HCT116 (cell line): Measurements from ENCODE around the gene USP15.

Experiments
- CEBPB ChIP-seq: IDR thresholded peaks from 2 replicates; pipeline ENCODE4 v1.6.1; 2012; ENCODE audit warnings: low read depth
- CTCF ChIP-seq, 3 experiments: fragments of 200-600 bp in 1 of 3; sonication (generic) in 1 of 3; IDR thresholded peaks in 2 of 3; conservative IDR thresholded peaks in 1 of 3; 2 replicates each; pipeline ENCODE4 v1.5.1; 2012 to 2017; ENCODE audit warnings: low read depth in 2 of 3, low read length in 2 of 3, antibody characterized with exemption in 1 of 3, borderline replicate concordance in 1 of 3, control low read depth in 1 of 3, mild to moderate bottlenecking in 1 of 3, mixed read lengths in 1 of 3, mixed run types in 1 of 3, moderate library complexity in 1 of 3; ENCODE audit not compliant: insufficient read depth in 1 of 3
- EZH2 ChIP-seq: fragments of 200-600 bp; sonication (generic); IDR thresholded peaks from 2 replicates; pipeline ENCODE4 v1.6.1; 2017; ENCODE audit warnings: antibody characterized with exemption, mixed run types
- EZH2phosphoT487 ChIP-seq: fragments of 200-600 bp; IDR thresholded peaks from 2 replicates; pipeline ENCODE4 v1.6.1; 2018; ENCODE audit warnings: antibody characterized with exemption, borderline replicate concordance
- MAX ChIP-seq: IDR thresholded peaks from 2 replicates; pipeline ENCODE4 v1.6.1; 2012
- POLR2A ChIP-seq: IDR thresholded peaks from 2 replicates; pipeline ENCODE4 v1.7.0; 2011; ENCODE audit warnings: borderline replicate concordance; ENCODE audit not compliant: insufficient read depth, insufficient read length; ENCODE audit errors: extremely low read depth
- SRF ChIP-seq: IDR thresholded peaks from 2 replicates; pipeline ENCODE4 v1.6.1; 2012; ENCODE audit warnings: low read depth
- YY1 ChIP-seq: IDR thresholded peaks from 2 replicates; pipeline ENCODE4 v1.6.1; 2011; ENCODE audit warnings: low read length, low read depth, moderate library complexity, mild to moderate bottlenecking; ENCODE audit not compliant: insufficient replicate concordance; ENCODE audit errors: extremely low read depth
- ZBTB33 ChIP-seq: IDR thresholded peaks from 2 replicates; pipeline ENCODE4 v1.6.1; 2011; ENCODE audit warnings: mild to moderate bottlenecking, low read length, moderate library complexity; ENCODE audit not compliant: insufficient replicate concordance; ENCODE audit errors: extremely low read depth
- ZNF274 ChIP-seq: fragments of 200-500 bp; sonication (Bioruptor generic); IDR thresholded peaks from 2 replicates; pipeline ENCODE4 v1.6.1; 2014; ENCODE audit warnings: mild to moderate bottlenecking, low read depth, low read length, inconsistent platforms

- TF ChIP-seq CTCF (IDR thresholded peaks at IDR 0.05 in 2 of 3, conservative IDR thresholded peaks at IDR 0.05 in 1 of 3; ENCODE audit: borderline replicate concordance in 1 of 3, insufficient read depth in 1 of 3, low read depth in 2 of 3, low read length in 2 of 3) (no peak), MAX (no peak), ZNF274 (no peak), CEBPB (no peak), SRF (no peak), EZH2phosphoT487 (no peak), POLR2A (no peak), ZBTB33 (no peak), YY1 (no peak), EZH2 (no peak)
Observed at GRCh38 chr12:62436164-62436503, 175.9 kb downstream of the USP15 start.
